ENCODE measurements around the gene PCDHB11. TPM values are rescaled to one million over a fixed set of nuclear protein-coding genes. Genes with fewer than 3 reads are reported as not detected.
"Not testable (repeated sequence)": the region's sequence is repeated elsewhere in the genome, so short reads cannot be mapped to it uniquely, and the experiment has no call there.

The PCDHB11 gene
- total RNA-seq, 2 donors from 2014 or later: 6.0 to 10.6 TPM

- H3K27ac ChIP-seq; H3K36me3 ChIP-seq; H3K27me3 ChIP-seq (replicated peaks; ENCODE audit: insufficient read depth); DNase-seq (ENCODE audit: low spot score); H3K4me3 ChIP-seq; H3K4me1 ChIP-seq (ENCODE audit: control insufficient read depth in 1 of 2, low read depth in 2 of 2); ATAC-seq (ENCODE audit: insufficient number of reproducible peaks, low FRiP score, low read depth): not testable (repeated sequence)
- peaks cover 67% of the 10 kb centered on the region for H3K9me3 ChIP-seq
Measured at GRCh38 chr5:141214583-141214982, 15.2 kb downstream of the PCDHB11 start.

GRCh38 chr5:141215504-141215903 is 16.1 kb downstream of the PCDHB11 start:
- DNase-seq (ENCODE audit: low spot score); H3K36me3 ChIP-seq; ATAC-seq (ENCODE audit: insufficient number of reproducible peaks, low FRiP score, low read depth); H3K4me3 ChIP-seq; H3K4me1 ChIP-seq (ENCODE audit: control insufficient read depth in 1 of 2, low read depth in 2 of 2); H3K27me3 ChIP-seq (replicated peaks; ENCODE audit: insufficient read depth); H3K27ac ChIP-seq: not testable (repeated sequence)
- peaks cover 68% of the 10 kb centered on the region for H3K9me3 ChIP-seq

- DNase-seq (ENCODE audit: low spot score): not testable (repeated sequence)
Measured at GRCh38 chr5:141216035-141216434, 16.6 kb downstream of the PCDHB11 start.

GRCh38 chr5:141223112-141223783 is 23.8 kb downstream of the PCDHB11 start, which contains the start of gene PCDHB14:
PCDHB14 (plus strand) TSS chr5:141223343; CDS start chr5:141223506, 163 bp downstream.
- TF ChIP-seq CTCF (IDR thresholded peaks at IDR 0.05): no peak
- no peaks in the 10 kb centered on the region for H3K36me3 ChIP-seq
- no peak within 1 kb of the TSS for H3K27ac ChIP-seq
- no peaks in the 10 kb centered on the region for H3K4me1 ChIP-seq (ENCODE audit: control insufficient read depth in 1 of 2, low read depth in 2 of 2)
- ATAC-seq (ENCODE audit: insufficient number of reproducible peaks, low FRiP score, low read depth): no peak
- H3K4me3 ChIP-seq: peak within 1 kb of the TSS; percentile 42
- H3K27me3 ChIP-seq (replicated peaks; ENCODE audit: insufficient read depth): no peaks in the 10 kb centered on the region
- no peak for DNase-seq (ENCODE audit: low spot score)
- peaks cover 89% of the 10 kb centered on the region for H3K9me3 ChIP-seq

More at GRCh38 chr5:141216035-141216434, 16.6 kb downstream of the PCDHB11 start:
- ATAC-seq (ENCODE audit: insufficient number of reproducible peaks, low FRiP score, low read depth); H3K27me3 ChIP-seq (replicated peaks; ENCODE audit: insufficient read depth); H3K36me3 ChIP-seq; H3K4me1 ChIP-seq (ENCODE audit: control insufficient read depth in 1 of 2, low read depth in 2 of 2); H3K27ac ChIP-seq; H3K4me3 ChIP-seq: not testable (repeated sequence)
- H3K9me3 ChIP-seq: peaks cover 71% of the 10 kb centered on the region

GRCh38 chr5:141224844-141225243 is 25.4 kb downstream of the PCDHB11 start:
- not testable (repeated sequence) for H3K27ac ChIP-seq; H3K4me3 ChIP-seq; H3K4me1 ChIP-seq (ENCODE audit: control insufficient read depth in 1 of 2, low read depth in 2 of 2); H3K36me3 ChIP-seq; ATAC-seq (ENCODE audit: insufficient number of reproducible peaks, low FRiP score, low read depth); H3K27me3 ChIP-seq (replicated peaks; ENCODE audit: insufficient read depth); DNase-seq (ENCODE audit: low spot score)
- H3K9me3 ChIP-seq: peaks cover 82% of the 10 kb centered on the region

GRCh38 chr5:141225421-141225820 is 26.0 kb downstream of the PCDHB11 start:
- H3K27me3 ChIP-seq (replicated peaks; ENCODE audit: insufficient read depth); H3K36me3 ChIP-seq; ATAC-seq (ENCODE audit: insufficient number of reproducible peaks, low FRiP score, low read depth); H3K4me1 ChIP-seq (ENCODE audit: control insufficient read depth in 1 of 2, low read depth in 2 of 2); DNase-seq (ENCODE audit: low spot score); H3K27ac ChIP-seq: not testable (repeated sequence)
- Histone ChIP-seq H3K9me3 (peaks cover 80% of the 10 kb centered on the region), H3K4me3 (peak overlapping the region; percentile 21)

- TF ChIP-seq CTCF (IDR thresholded peaks at IDR 0.05): no peak
- Histone ChIP-seq H3K36me3 (no peaks in the 10 kb centered on the region), H3K27me3 (replicated peaks; ENCODE audit: insufficient read depth) (no peaks in the 10 kb centered on the region), H3K27ac (no peak overlapping the region), H3K4me3 (peak overlapping the region; percentile 60), H3K4me1 (ENCODE audit: control insufficient read depth in 1 of 2, low read depth in 2 of 2) (no peaks in the 10 kb centered on the region), H3K9me3 (peaks cover 89% of the 10 kb centered on the region)
- ATAC-seq (ENCODE audit: insufficient number of reproducible peaks, low FRiP score, low read depth) (no peak), DNase-seq (ENCODE audit: low spot score) (no peak)
Measured at GRCh38 chr5:141234109-141234667, 34.8 kb downstream of the PCDHB11 start.

GRCh38 chr5:141235922-141236321 is 36.5 kb downstream of the PCDHB11 start:
- DNase-seq (ENCODE audit: low spot score); H3K27ac ChIP-seq; H3K27me3 ChIP-seq (replicated peaks; ENCODE audit: insufficient read depth); H3K4me3 ChIP-seq; H3K4me1 ChIP-seq (ENCODE audit: control insufficient read depth in 1 of 2, low read depth in 2 of 2); H3K36me3 ChIP-seq; ATAC-seq (ENCODE audit: insufficient number of reproducible peaks, low FRiP score, low read depth): not testable (repeated sequence)
- H3K9me3 ChIP-seq: peaks cover 97% of the 10 kb centered on the region
